ENCODE data around the gene LRGUK.

The LRGUK gene

GRCh38 chr7:134186801-134187200, 59.7 kb downstream of the LRGUK start:
- no peaks in the 10 kb centered on the region for H3K27me3 ChIP-seq
- H3K9me3 ChIP-seq, result no peaks in the 10 kb centered on the region
- H3K36me3 ChIP-seq, result no peaks in the 10 kb centered on the region
- H3K4me1 ChIP-seq (ENCODE audit: control insufficient read depth in 1 of 2, insufficient read depth in 1 of 2, low read depth in 1 of 2, low read length in 1 of 2), result peaks cover 4 to 22% of the 10 kb centered on the region in 2 experiments
- H3K4me3 ChIP-seq (ENCODE audit: low read depth in 1 of 2, low read length in 1 of 2), result no peak overlapping the region
- no peak overlapping the region for H3K27ac ChIP-seq
- TF ChIP-seq, protein P1, sequence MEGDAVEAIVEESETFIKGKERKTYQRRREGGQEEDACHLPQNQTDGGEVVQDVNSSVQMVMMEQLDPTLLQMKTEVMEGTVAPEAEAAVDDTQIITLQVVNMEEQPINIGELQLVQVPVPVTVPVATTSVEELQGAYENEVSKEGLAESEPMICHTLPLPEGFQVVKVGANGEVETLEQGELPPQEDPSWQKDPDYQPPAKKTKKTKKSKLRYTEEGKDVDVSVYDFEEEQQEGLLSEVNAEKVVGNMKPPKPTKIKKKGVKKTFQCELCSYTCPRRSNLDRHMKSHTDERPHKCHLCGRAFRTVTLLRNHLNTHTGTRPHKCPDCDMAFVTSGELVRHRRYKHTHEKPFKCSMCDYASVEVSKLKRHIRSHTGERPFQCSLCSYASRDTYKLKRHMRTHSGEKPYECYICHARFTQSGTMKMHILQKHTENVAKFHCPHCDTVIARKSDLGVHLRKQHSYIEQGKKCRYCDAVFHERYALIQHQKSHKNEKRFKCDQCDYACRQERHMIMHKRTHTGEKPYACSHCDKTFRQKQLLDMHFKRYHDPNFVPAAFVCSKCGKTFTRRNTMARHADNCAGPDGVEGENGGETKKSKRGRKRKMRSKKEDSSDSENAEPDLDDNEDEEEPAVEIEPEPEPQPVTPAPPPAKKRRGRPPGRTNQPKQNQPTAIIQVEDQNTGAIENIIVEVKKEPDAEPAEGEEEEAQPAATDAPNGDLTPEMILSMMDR (IDR thresholded peaks at IDR 0.05), result no peak

DNA sequence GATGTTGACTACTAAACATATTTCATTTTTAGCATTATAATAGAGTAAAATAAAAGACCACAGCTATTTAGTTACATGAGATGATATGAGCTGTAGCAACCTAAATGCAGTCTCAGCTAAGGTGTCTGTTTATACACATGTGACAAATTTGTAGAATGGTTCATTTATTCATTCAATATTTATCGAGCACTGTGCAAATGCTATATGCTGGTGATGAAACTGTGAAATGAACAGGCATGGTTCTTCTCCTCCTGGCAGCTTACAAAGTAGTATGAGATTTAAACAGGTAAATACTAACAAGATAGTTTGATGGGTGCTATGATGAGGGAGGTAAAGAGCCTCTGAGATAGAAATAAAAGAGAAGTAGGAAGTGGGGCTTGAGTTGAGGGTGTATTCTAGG, 60.8 kb downstream of the LRGUK start:
- Histone ChIP-seq H3K27me3 (no peaks in the 10 kb centered on the region), H3K27ac (no peak overlapping the region), H3K36me3 (no peaks in the 10 kb centered on the region), H3K4me3 (ENCODE audit: low read depth in 1 of 2, low read length in 1 of 2) (no peak overlapping the region), H3K4me1 (ENCODE audit: control insufficient read depth in 1 of 2, insufficient read depth in 1 of 2, low read depth in 1 of 2, low read length in 1 of 2) (peaks cover 4 to 22% of the 10 kb centered on the region in 2 experiments), H3K9me3 (no peaks in the 10 kb centered on the region)
- TF ChIP-seq, protein P1 (IDR thresholded peaks at IDR 0.05), result no peak

DNA sequence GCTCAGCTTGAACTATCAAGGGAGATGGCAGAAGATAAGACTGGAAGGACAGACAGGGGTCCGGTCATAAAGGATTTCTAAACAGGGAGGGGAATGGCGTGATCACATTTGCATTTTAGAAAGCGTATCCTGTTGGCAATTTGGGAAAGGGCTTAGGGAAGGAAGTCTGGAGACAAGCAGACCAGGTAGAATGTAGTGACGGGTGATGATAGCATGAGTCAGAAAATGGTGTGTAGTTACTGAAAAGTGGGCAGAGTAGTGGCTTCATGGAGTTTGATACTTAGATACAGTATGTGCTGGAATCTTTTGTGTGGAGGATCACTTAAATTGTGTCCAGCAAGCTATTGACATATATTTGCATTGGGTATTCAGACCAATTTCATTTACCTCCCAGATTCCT, 61.2 kb downstream of the LRGUK start:
- peaks cover 4 to 22% of the 10 kb centered on the region in 2 experiments for H3K4me1 ChIP-seq (ENCODE audit: control insufficient read depth in 1 of 2, insufficient read depth in 1 of 2, low read depth in 1 of 2, low read length in 1 of 2)
- H3K36me3 ChIP-seq, result no peaks in the 10 kb centered on the region
- TF ChIP-seq, protein P1 (IDR thresholded peaks at IDR 0.05), result no peak
- H3K27ac ChIP-seq, result no peak overlapping the region
- H3K27me3 ChIP-seq, result no peaks in the 10 kb centered on the region
- H3K9me3 ChIP-seq, result no peaks in the 10 kb centered on the region
- no peak overlapping the region for H3K4me3 ChIP-seq (ENCODE audit: low read depth in 1 of 2, low read length in 1 of 2)

DNA sequence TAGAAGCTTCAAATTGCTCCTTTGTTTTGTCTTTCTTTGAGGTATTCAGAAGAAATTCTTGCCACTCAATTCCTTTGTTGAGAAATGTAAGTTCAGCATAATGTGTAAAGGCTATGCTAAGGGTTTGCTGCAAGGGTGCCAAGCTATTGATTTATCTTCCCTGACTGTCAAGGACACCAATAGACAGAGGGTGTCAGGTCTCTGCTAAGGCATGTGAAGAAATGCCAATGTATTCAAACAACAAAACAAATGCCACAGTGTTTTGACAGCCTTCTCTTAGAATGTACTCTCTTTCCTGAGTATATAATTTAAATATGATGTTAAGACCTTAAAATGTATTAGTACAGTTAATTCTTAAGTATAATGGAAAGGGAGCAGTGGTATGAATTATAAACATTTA, 62.4 kb downstream of the LRGUK start:
- Histone ChIP-seq H3K27ac (no peak overlapping the region), H3K27me3 (no peaks in the 10 kb centered on the region)
- TF ChIP-seq, protein P1 (IDR thresholded peaks at IDR 0.05), result no peak

DNA sequence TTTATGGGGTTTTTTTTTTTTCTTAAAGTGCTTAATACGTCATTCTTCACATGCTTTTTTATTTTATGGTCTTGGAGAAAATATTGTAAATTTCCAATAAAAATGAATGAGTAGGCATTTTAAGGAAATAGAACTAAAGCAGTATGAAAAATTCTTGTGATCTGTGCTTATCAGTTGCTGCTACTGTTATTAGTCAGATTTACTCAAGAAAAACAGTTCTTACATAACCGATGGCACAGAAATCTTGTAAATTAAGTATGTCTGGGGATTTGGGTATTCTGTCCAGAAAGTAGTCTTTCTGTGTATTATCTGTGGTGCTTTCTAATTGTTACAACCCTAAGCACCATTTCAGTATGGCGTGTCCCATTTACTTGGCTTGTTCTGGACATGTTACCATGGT, 64.7 kb downstream of the LRGUK start:
- no peak overlapping the region for H3K4me3 ChIP-seq (ENCODE audit: low read depth in 1 of 2, low read length in 1 of 2)
- TF ChIP-seq, protein P1 (IDR thresholded peaks at IDR 0.05), result no peak
- H3K36me3 ChIP-seq, result no peaks in the 10 kb centered on the region
- H3K27me3 ChIP-seq, result no peaks in the 10 kb centered on the region
- no peaks in the 10 kb centered on the region for H3K9me3 ChIP-seq
- no peaks in the 10 kb centered on the region for H3K4me1 ChIP-seq (ENCODE audit: control insufficient read depth in 1 of 2, insufficient read depth in 1 of 2, low read depth in 1 of 2, low read length in 1 of 2)
- no peak overlapping the region for H3K27ac ChIP-seq

More for the DNA sequence above, 62.4 kb downstream of the LRGUK start:
- H3K4me1 ChIP-seq (ENCODE audit: control insufficient read depth in 1 of 2, insufficient read depth in 1 of 2, low read depth in 1 of 2, low read length in 1 of 2), result peaks cover 4 to 19% of the 10 kb centered on the region in 2 experiments
- H3K36me3 ChIP-seq, result no peaks in the 10 kb centered on the region
- H3K4me3 ChIP-seq (ENCODE audit: low read depth in 1 of 2, low read length in 1 of 2), result no peak overlapping the region
- H3K9me3 ChIP-seq, result no peaks in the 10 kb centered on the region

GRCh38 chr7:134193240-134193639, 66.1 kb downstream of the LRGUK start:
- no peaks in the 10 kb centered on the region for H3K4me1 ChIP-seq (ENCODE audit: control insufficient read depth in 1 of 2, insufficient read depth in 1 of 2, low read depth in 1 of 2, low read length in 1 of 2)

More at GRCh38 chr7:134193240-134193639, 66.1 kb downstream of the LRGUK start:
- Histone ChIP-seq H3K4me3 (ENCODE audit: low read depth in 1 of 2, low read length in 1 of 2) (no peak overlapping the region), H3K27ac (no peak overlapping the region), H3K27me3 (no peaks in the 10 kb centered on the region), H3K9me3 (no peaks in the 10 kb centered on the region), H3K36me3 (no peaks in the 10 kb centered on the region)
- TF ChIP-seq, protein P1 (IDR thresholded peaks at IDR 0.05), result no peak
